A549 (cell line): Measurements from ENCODE around the gene FCRL6. TPM values are rescaled to one million over a fixed set of nuclear protein-coding genes. Genes with fewer than 3 reads are reported as not detected.

ENCODE experiments used
- ATAC-seq, 2 experiments: fragments of 200-7000 bp in 1 of 2; fragments of >200 bp in 1 of 2; cut with Nextera tagmentation in 1 of 2; cut with Tn5 transposase in 1 of 2; 3 replicates each; pipeline versions ENCODE4 v1.8.0 to v1.9.1; 2018 to 2020; ENCODE audit warnings: mild to moderate bottlenecking in 1 of 2, moderate library complexity in 1 of 2
- CTCF ChIA-PET: fragments of 300-600 bp; sonication (Branson Sonifier 250); formaldehyde crosslinking; extraction: SDS; loops from one replicate; lab custom pipeline; 2021; ENCODE audit warnings: antibody characterized with exemption, inconsistent platforms; lab: Yijun Ruan, JAX
- POLR2A ChIA-PET: fragments of 350-600 bp; formaldehyde crosslinking; extraction: SDS; loops from one replicate; lab custom pipeline; 2021; ENCODE audit warnings: antibody characterized with exemption, inconsistent platforms; lab: Yijun Ruan, JAX
- DNase-seq, 2 experiments: peaks; one replicate each; pipeline versions ENCODE4 v3.0.0 to v3.0.0-alpha.2; 2011 to 2016; ENCODE audit warnings: low read depth in 1 of 2, low spot score in 1 of 2
- FAIRE-seq: peaks from 2 replicates; lab custom pipeline; 2011; peaks lifted over from hg19 to GRCh38; lab: Jason Lieb, UNC
- H3K27ac ChIP-seq, 2 experiments: fragments of >200 bp; sonication (Bioruptor Twin); formaldehyde crosslinking; 3 replicates each; pipeline ENCODE4 v1.5.1; 2016 to 2017
- H3K4me1 ChIP-seq: fragments of >200 bp; sonication (Bioruptor Twin); formaldehyde crosslinking; 3 replicates; pipeline ENCODE4 v1.6.1; 2016
- H3K4me2 ChIP-seq: fragments of >200 bp; sonication (Bioruptor Twin); formaldehyde crosslinking; 3 replicates; pipeline ENCODE4 v1.6.1; 2016
- H3K4me3 ChIP-seq: fragments of >200 bp; sonication (Bioruptor Twin); formaldehyde crosslinking; 3 replicates; pipeline ENCODE4 v1.5.1; 2016
- H3K9me3 ChIP-seq: fragments of >200 bp; sonication (Bioruptor Twin); formaldehyde crosslinking; 3 replicates; pipeline ENCODE4 v1.6.1; 2016
- BHLHE40 ChIP-seq: IDR thresholded peaks from 2 replicates; pipeline ENCODE4 v1.6.1; 2012; ENCODE audit warnings: low read depth, low read length, inconsistent platforms
- CEBPB ChIP-seq, 2 experiments: fragments of >200 bp in 1 of 2; sonication (Bioruptor Twin) in 1 of 2; formaldehyde crosslinking in 1 of 2; IDR thresholded peaks; 2 replicates each; pipeline ENCODE4 v1.6.1; 2012 to 2016
- CHD2 ChIP-seq: fragments of 150-350 bp; IDR thresholded peaks from 2 replicates; pipeline ENCODE4 v1.6.1; 2014; ENCODE audit warnings: low read length; ENCODE audit not compliant: partially characterized antibody
- CHD4 ChIP-seq: fragments of 200-600 bp; sonication (generic); IDR thresholded peaks from 2 replicates; pipeline ENCODE4 v1.6.1; 2016; ENCODE audit warnings: antibody characterized with exemption, mild to moderate bottlenecking, borderline replicate concordance
- FOXS1 ChIP-seq: fragments of 250-450 bp; sonication (Bioruptor Pico); IDR thresholded peaks from 2 replicates; pipeline ENCODE4 v1.5.0; 2020; ENCODE audit warnings: mild to moderate bottlenecking, moderate library complexity
- HDAC2 ChIP-seq: fragments of 200-600 bp; sonication (generic); IDR thresholded peaks from 2 replicates; pipeline ENCODE4 v1.6.1; 2016
- HOXB5 ChIP-seq: fragments of 250-450 bp; sonication (Bioruptor Pico); IDR thresholded peaks from 2 replicates; pipeline ENCODE4 v1.5.0; 2020; ENCODE audit warnings: mild to moderate bottlenecking, moderate library complexity
- JUNB ChIP-seq: fragments of >200 bp; sonication (Bioruptor Twin); formaldehyde crosslinking; IDR thresholded peaks from 2 replicates; pipeline ENCODE4 v1.6.1; 2016
- KDM1A ChIP-seq: fragments of 200-600 bp; sonication (generic); IDR thresholded peaks from 2 replicates; pipeline ENCODE4 v1.6.1; 2016; ENCODE audit warnings: low read depth, mild to moderate bottlenecking
- KDM5A ChIP-seq: fragments of 200-600 bp; sonication (generic); IDR thresholded peaks from 2 replicates; pipeline ENCODE4 v1.6.1; 2016; ENCODE audit warnings: antibody characterized with exemption, mild to moderate bottlenecking
- MAFK ChIP-seq: fragments of 450-650 bp; IDR thresholded peaks from 2 replicates; pipeline ENCODE4 v1.6.1; 2014; ENCODE audit not compliant: partially characterized antibody
- MAX ChIP-seq: IDR thresholded peaks from 2 replicates; pipeline ENCODE4 v1.6.1; 2012
- NPAS2 ChIP-seq: fragments of 250-450 bp; sonication (Bioruptor Pico); IDR thresholded peaks from 2 replicates; pipeline ENCODE4 v1.8.0; 2022; ENCODE audit warnings: mild to moderate bottlenecking, moderate library complexity, borderline replicate concordance
- PHF8 ChIP-seq: fragments of 200-600 bp; sonication (generic); IDR thresholded peaks from 2 replicates; pipeline ENCODE4 v1.6.1; 2016; ENCODE audit warnings: low read depth, mild to moderate bottlenecking, antibody characterized with exemption, moderate library complexity, borderline replicate concordance
- RAD21 ChIP-seq, 2 experiments: fragments of >200 bp in 1 of 2; sonication (Bioruptor Twin) in 1 of 2; formaldehyde crosslinking in 1 of 2; IDR thresholded peaks in 1 of 2; conservative IDR thresholded peaks in 1 of 2; 2 replicates in 1 of 2; 3 replicates in 1 of 2; pipeline ENCODE4 v1.6.1; 2012 to 2018; ENCODE audit warnings: inconsistent platforms in 1 of 2
- RARB ChIP-seq: fragments of 250-450 bp; sonication (Bioruptor Pico); IDR thresholded peaks from 2 replicates; pipeline ENCODE4 v1.8.0; 2021; ENCODE audit warnings: mild to moderate bottlenecking, moderate library complexity
- RCOR1 ChIP-seq: fragments of 150-350 bp; IDR thresholded peaks from 2 replicates; pipeline ENCODE4 v1.6.1; 2014; ENCODE audit warnings: antibody characterized with exemption, low read length, low read depth
- SREBF2 ChIP-seq: fragments of 450-650 bp; IDR thresholded peaks from 2 replicates; pipeline ENCODE4 v1.6.1; 2014; ENCODE audit warnings: mild to moderate bottlenecking, moderate library complexity
- TP53 ChIP-seq: fragments of 250-450 bp; sonication (Bioruptor Pico); IDR thresholded peaks from 2 replicates; pipeline ENCODE4 v1.5.0; 2021; ENCODE audit warnings: mild to moderate bottlenecking, moderate library complexity
- ZFP36 ChIP-seq: fragments of 450-650 bp; IDR thresholded peaks from 2 replicates; pipeline ENCODE4 v1.6.1; 2014; ENCODE audit warnings: borderline replicate concordance; ENCODE audit not compliant: partially characterized antibody
- WGBS: methylation state at CpG from one replicate; pipeline ENCODE4 v1.1.6; 2017; ENCODE audit errors: missing lambda C conversion rate; 5-methylcytosine and 5-hydroxymethylcytosine counted together
- polyA plus RNA-seq, 4 experiments: library from polyadenylated mRNA; depleted of rRNA in 3 of 4; stranded (reverse); fragments of >200 nt; fragmentation: RNase III in 1 of 4; extraction: RNeasy Plus Mini Kit Qiagen cat#74134 plus additional on column Dnase treatment in 1 of 4; gene quantifications; 2 replicates in 3 of 4; 3 replicates in 1 of 4; pipeline ENCODE4 v1.2.3, GENCODE V29; 2011 to 2017
- TF ChIP-seq, protein P1 (sequence below): fragments of 450-650 bp; IDR thresholded peaks from 2 replicates; pipeline ENCODE4 v1.6.1; 2014; ENCODE audit warnings: antibody characterized with exemption
- TF ChIP-seq, protein P2 (sequence below): fragments of >200 bp; sonication (Bioruptor Twin); formaldehyde crosslinking; IDR thresholded peaks from 2 replicates; pipeline ENCODE4 v1.6.1; 2016
- TF ChIP-seq, protein P3 (sequence below): fragments of >200 bp; sonication (Bioruptor Twin); formaldehyde crosslinking; IDR thresholded peaks from 3 replicates; pipeline ENCODE4 v1.5.1; 2016
- TF ChIP-seq, protein P4 (sequence below): fragments of >200 bp; sonication (Bioruptor Twin); formaldehyde crosslinking; IDR thresholded peaks from 3 replicates; pipeline ENCODE4 v1.6.1; 2016
- TF ChIP-seq, protein P5 (sequence below): fragments of 200-600 bp; sonication (generic); IDR thresholded peaks from 2 replicates; pipeline ENCODE4 v1.6.1; 2016; ENCODE audit warnings: antibody characterized with exemption, mild to moderate bottlenecking, moderate library complexity

FCRL6 gene
- polyA plus RNA-seq, 2 of the 4 experiments (the other 2 are of a cell fraction), result not detected

DNA sequence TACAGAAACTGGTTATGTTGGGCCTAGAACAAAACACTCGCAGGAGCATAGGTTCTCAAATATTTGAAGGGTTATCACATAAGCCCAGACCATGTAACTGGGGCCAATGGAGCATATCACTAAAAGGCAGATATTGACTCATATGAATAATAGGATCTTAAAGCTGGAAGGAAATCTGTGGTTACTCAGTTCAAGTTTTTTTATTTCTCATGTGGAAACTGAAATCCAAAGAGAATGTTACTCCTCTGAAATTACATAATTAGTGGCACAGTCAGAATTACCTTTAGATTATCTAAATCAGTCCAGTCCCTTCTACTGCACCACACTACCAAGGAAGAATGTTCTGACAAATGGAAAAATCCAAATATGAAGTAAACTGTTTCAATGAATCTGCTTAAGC lies 36.6 kb downstream of the FCRL6 start:
- no peak overlapping the region for H3K4me3 ChIP-seq
- no peak overlapping the region for H3K27ac ChIP-seq
- DNase-seq (no peak), ATAC-seq (no peak)
- H3K4me1 ChIP-seq, result no peaks in the 10 kb centered on the region
- POLR2A ChIA-PET, result no interaction called here
- H3K4me2 ChIP-seq, result no peak overlapping the region
- no peaks in the 10 kb centered on the region for H3K9me3 ChIP-seq
- no peak for TF ChIP-seq JUNB
- no peak for TF ChIP-seq PHF8
- TF ChIP-seq HOXB5, result no peak
- TF ChIP-seq CHD4, result no peak
- no peak for TF ChIP-seq FOXS1 (CRISPR knock-in tag)
- TF ChIP-seq NPAS2, result no peak
- no peak for TF ChIP-seq CHD2
- TF ChIP-seq, protein P1, sequence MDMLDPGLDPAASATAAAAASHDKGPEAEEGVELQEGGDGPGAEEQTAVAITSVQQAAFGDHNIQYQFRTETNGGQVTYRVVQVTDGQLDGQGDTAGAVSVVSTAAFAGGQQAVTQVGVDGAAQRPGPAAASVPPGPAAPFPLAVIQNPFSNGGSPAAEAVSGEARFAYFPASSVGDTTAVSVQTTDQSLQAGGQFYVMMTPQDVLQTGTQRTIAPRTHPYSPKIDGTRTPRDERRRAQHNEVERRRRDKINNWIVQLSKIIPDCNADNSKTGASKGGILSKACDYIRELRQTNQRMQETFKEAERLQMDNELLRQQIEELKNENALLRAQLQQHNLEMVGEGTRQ, result no peak
- no peak for TF ChIP-seq HDAC2
- no peak for TF ChIP-seq ZFP36
- no peak for TF ChIP-seq MAX
- TF ChIP-seq, protein P2, sequence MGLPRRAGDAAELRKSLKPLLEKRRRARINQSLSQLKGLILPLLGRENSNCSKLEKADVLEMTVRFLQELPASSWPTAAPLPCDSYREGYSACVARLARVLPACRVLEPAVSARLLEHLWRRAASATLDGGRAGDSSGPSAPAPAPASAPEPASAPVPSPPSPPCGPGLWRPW, result no peak
- TF ChIP-seq SREBF2, result no peak
- no peak for TF ChIP-seq TP53 (CRISPR knock-in tag)
- TF ChIP-seq, protein P3, sequence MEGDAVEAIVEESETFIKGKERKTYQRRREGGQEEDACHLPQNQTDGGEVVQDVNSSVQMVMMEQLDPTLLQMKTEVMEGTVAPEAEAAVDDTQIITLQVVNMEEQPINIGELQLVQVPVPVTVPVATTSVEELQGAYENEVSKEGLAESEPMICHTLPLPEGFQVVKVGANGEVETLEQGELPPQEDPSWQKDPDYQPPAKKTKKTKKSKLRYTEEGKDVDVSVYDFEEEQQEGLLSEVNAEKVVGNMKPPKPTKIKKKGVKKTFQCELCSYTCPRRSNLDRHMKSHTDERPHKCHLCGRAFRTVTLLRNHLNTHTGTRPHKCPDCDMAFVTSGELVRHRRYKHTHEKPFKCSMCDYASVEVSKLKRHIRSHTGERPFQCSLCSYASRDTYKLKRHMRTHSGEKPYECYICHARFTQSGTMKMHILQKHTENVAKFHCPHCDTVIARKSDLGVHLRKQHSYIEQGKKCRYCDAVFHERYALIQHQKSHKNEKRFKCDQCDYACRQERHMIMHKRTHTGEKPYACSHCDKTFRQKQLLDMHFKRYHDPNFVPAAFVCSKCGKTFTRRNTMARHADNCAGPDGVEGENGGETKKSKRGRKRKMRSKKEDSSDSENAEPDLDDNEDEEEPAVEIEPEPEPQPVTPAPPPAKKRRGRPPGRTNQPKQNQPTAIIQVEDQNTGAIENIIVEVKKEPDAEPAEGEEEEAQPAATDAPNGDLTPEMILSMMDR, result no peak
- no peak for TF ChIP-seq KDM1A
- TF ChIP-seq, all 56 proteins: peak for 0
- CTCF ChIA-PET, result interaction anchor here (1.5 to 5.2 kb wide), 2 partner anchors 52 to 168 kb away, joined by 6 to 53 read pairs; no protein-coding TSS in a partner anchor
- WGBS, result 87% methylated on average over 1 of the region's 1 CpG
- FAIRE-seq, result no peak

DNA sequence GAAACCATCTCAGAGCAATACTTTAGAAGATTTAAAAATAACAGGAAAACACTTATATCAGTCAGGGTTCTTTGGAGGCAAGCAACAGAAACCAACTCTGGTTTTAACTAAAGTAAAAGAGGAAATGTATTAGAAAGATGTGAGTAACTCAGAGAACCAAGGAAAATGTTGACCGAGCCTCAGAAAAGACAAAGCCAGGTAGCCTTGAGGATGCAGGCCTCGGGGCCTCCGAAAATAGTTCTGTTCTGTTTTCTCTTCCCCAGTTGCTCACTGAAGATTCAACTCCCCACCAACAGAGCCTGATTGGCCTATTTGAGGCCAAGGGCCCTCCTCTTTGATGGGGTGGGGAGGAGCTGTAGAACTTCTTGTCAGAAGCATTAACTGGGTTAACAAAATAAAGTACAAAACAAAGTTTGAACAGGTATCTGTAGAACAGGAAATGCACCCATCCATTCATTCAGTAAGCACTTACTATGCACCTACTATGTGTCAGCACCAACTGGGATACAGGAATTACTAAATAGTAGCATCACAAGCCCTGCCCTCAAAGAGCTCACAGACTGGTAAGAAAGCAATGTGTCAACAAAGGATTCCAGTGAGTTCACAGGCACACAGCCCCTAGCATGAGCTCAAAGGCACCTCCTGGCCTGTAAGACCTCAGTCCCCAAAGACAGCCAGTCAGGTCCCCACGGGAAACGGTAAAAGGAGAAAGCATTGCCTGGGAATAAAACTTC lies 37.1 kb downstream of the FCRL6 start:
- Histone ChIP-seq H3K27ac (no peak overlapping the region), H3K4me1 (no peaks in the 10 kb centered on the region), H3K9me3 (no peaks in the 10 kb centered on the region), H3K4me3 (no peak overlapping the region), H3K4me2 (no peak overlapping the region)
- ATAC-seq (no peak), FAIRE-seq (no peak), DNase-seq (no peak)
- 67% methylated on average over 5 of the region's 5 CpGs for WGBS
- no peak for TF ChIP-seq RCOR1
- TF ChIP-seq MAFK, result no peak
- no peak for TF ChIP-seq RAD21 (conservative IDR thresholded peaks at IDR 0.05 in 1 of 2, IDR thresholded peaks at IDR 0.05 in 1 of 2)
- no peak for TF ChIP-seq BHLHE40
- TF ChIP-seq JUNB, result no peak
- TF ChIP-seq, protein P4, sequence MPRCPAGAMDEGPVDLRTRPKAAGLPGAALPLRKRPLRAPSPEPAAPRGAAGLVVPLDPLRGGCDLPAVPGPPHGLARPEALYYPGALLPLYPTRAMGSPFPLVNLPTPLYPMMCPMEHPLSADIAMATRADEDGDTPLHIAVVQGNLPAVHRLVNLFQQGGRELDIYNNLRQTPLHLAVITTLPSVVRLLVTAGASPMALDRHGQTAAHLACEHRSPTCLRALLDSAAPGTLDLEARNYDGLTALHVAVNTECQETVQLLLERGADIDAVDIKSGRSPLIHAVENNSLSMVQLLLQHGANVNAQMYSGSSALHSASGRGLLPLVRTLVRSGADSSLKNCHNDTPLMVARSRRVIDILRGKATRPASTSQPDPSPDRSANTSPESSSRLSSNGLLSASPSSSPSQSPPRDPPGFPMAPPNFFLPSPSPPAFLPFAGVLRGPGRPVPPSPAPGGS, result no peak
- no peak for TF ChIP-seq CEBPB (IDR thresholded peaks at IDR 0.05)
- TF ChIP-seq KDM5A, result no peak
- TF ChIP-seq RARB (CRISPR knock-in tag), result no peak
- TF ChIP-seq, protein P5, sequence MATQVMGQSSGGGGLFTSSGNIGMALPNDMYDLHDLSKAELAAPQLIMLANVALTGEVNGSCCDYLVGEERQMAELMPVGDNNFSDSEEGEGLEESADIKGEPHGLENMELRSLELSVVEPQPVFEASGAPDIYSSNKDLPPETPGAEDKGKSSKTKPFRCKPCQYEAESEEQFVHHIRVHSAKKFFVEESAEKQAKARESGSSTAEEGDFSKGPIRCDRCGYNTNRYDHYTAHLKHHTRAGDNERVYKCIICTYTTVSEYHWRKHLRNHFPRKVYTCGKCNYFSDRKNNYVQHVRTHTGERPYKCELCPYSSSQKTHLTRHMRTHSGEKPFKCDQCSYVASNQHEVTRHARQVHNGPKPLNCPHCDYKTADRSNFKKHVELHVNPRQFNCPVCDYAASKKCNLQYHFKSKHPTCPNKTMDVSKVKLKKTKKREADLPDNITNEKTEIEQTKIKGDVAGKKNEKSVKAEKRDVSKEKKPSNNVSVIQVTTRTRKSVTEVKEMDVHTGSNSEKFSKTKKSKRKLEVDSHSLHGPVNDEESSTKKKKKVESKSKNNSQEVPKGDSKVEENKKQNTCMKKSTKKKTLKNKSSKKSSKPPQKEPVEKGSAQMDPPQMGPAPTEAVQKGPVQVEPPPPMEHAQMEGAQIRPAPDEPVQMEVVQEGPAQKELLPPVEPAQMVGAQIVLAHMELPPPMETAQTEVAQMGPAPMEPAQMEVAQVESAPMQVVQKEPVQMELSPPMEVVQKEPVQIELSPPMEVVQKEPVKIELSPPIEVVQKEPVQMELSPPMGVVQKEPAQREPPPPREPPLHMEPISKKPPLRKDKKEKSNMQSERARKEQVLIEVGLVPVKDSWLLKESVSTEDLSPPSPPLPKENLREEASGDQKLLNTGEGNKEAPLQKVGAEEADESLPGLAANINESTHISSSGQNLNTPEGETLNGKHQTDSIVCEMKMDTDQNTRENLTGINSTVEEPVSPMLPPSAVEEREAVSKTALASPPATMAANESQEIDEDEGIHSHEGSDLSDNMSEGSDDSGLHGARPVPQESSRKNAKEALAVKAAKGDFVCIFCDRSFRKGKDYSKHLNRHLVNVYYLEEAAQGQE, result no peak
- POLR2A ChIA-PET, result interaction anchor here (0.7 kb wide), 1 partner anchor 14 kb away, joined by 3 read pairs; no protein-coding TSS in a partner anchor
- CTCF ChIA-PET, result interaction anchor here (1.2 to 5.2 kb wide), 4 partner anchors 11 to 168 kb away, joined by 4 to 53 read pairs (median 8); partner anchors contain the start of gene FCRL6
